Left cardiac atrium (tissue), 4 donors: ENCODE measurements around the gene RYR2. TPM values are rescaled to one million over a fixed set of nuclear protein-coding genes. Genes with fewer than 3 reads are reported as not detected.
A peak's percentile ranks its signal among the peaks of the same experiment; 100 is the strongest.

ENCODE experiments used
- ATAC-seq, 2 donors: fragments of 200-7000 bp; cut with Tn5 transposase; one replicate each; pipeline ENCODE4 v1.9.1; 2020; ENCODE audit warnings: mild to moderate bottlenecking in 2 of 2, moderate library complexity in 2 of 2
- DNase-seq: peaks from one replicate; pipeline ENCODE4 v3.0.0-alpha.2; 2020
- intact Hi-C, 2 donors: fragments of 100-400 bp; cut with DNase I; formaldehyde crosslinking; loops; one replicate each; pipeline versions ENCODE4 v1.14.1 to v1.15.1; 2022 to 2023
- total RNA-seq, 2 donors: library from RNA; stranded (reverse); fragmentation: NEBNext Ultra II Directional; extraction: Animal tissue kit (Norgen Biotek cat#: 25700); gene quantifications; one replicate each; pipeline ENCODE4 v1.2.1, GENCODE V29; 2021
- donor health status: DM: no; HTN: yes; CAD: no.
- donor health status: DM: no; HTN: yes; CAD: no; lungs with severe emphysema.
- donor health status: DM: yes; HTN: yes; CAD: no.
- donor health status: Dilated cardiomyopathy.

The RYR2 gene
- total RNA-seq, 2 donors from 2014 or later, result 433 to 446 TPM

GRCh38 chr1:237650809-237651208 lies 608.8 kb downstream of the RYR2 start:
- intact Hi-C loops, result no loop called here
- no peak for DNase-seq
- no peak for ATAC-seq

- DNase-seq (no peak), ATAC-seq (no peak)
- intact Hi-C loops, result no loop called here
Measured at GRCh38 chr1:237655778-237656177, 613.8 kb downstream of the RYR2 start.

DNA sequence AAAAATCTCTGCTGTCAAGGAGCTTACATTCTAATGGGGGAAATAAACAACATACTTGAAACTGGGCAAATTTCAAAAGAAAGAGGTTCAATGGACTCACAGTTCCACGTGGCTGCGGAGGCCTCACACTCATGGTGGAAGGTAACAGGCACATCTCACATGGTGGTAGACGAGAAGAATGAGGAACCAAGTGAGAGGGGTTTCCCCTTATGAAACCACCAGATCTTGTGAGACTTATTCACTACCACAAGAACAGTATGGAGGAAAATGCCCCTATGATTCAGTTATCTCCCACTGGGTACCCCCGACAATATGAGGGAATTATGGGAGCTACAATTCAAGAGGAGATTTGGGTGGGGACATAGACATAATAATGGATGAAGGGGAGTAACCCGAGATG lies 622.4 kb downstream of the RYR2 start:
- ATAC-seq (no peak), DNase-seq (no peak)
- intact Hi-C loops, result no loop called here

- no peak for DNase-seq
- ATAC-seq, result no peak
- intact Hi-C loops, result no loop called here
Measured at GRCh38 chr1:237670302-237670701, 628.3 kb downstream of the RYR2 start.

DNA sequence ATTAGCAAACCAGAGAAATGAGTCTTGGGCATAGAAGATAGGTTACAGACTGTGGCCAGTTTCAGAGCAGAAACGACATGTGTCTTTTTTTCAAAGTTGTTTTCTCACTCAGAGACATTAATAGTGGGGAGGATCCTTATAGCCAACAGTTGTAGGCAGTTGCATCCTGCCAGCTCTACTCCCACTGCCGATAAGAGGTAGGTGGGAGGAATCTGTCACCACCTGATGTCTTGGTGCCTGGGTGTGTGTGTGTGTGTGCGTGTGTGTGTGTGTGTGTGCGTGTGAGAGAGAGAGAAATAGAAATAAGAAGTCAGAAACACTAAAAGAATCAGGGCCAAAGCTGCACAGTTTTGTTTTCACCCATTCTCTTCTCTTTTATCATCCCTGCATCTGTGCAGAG lies 629.3 kb downstream of the RYR2 start:
- DNase-seq (no peak), ATAC-seq (peak; percentile 67 to 77)
- intact Hi-C loops, result no loop called here

DNA sequence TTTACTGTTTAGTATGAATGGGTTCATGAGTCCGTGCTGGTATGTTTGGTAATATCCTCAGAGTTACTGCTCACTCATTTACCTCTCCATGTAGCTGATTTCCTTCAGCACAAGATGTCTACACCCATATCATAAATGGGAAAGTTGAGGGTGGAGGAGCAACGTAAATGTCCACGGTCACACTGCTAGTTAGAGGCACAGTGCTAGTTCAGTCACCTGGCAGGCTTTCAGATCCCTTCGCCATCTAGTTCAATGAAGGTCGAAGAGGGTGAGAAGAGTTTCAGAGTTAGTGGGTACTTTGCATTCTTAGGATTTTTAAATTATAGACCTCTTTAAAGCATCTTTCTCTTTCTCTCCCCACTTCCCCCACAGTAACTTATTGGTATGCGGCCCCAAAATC lies 630.0 kb downstream of the RYR2 start:
- DNase-seq, result no peak
- ATAC-seq, result peak in 1 of 2 donors; percentile 21
- intact Hi-C loops, result no loop called here

DNA sequence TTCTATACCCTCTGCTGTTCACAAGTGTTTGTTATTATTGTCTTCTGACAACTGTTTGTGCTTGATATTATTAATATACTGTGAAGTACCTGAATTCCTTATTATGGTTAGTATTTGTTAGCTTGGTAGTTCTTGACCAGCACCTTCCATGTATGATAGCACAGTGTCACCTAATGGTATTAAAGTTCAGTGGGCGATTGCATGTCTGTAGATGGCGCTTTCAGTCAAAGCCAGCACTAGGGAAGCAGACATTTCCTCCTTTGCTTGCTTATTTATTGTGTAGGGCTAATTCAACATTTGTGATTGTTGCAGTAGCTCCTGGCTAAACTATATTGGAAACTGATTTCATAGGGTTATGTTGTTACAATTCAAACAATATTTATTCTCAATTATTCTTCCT lies 630.8 kb downstream of the RYR2 start:
- peak in 1 of 2 donors; percentile 44 for ATAC-seq
- intact Hi-C loops, result no loop called here
- DNase-seq, result no peak

GRCh38 chr1:237673631-237674030 lies 631.6 kb downstream of the RYR2 start:
- intact Hi-C loops, result no loop called here
- no peak for ATAC-seq

GRCh38 chr1:237677979-237678378 lies 636.0 kb downstream of the RYR2 start:
- DNase-seq (no peak), ATAC-seq (peak in 1 of 2 donors; percentile 41)
- intact Hi-C loops, result no loop called here

More at GRCh38 chr1:237673631-237674030, 631.6 kb downstream of the RYR2 start:
- DNase-seq, result no peak

- ATAC-seq (peak in 1 of 2 donors; percentile 26), DNase-seq (no peak)
- intact Hi-C loops, result no loop called here
Measured at GRCh38 chr1:237679687-237680086, 637.7 kb downstream of the RYR2 start.

DNA sequence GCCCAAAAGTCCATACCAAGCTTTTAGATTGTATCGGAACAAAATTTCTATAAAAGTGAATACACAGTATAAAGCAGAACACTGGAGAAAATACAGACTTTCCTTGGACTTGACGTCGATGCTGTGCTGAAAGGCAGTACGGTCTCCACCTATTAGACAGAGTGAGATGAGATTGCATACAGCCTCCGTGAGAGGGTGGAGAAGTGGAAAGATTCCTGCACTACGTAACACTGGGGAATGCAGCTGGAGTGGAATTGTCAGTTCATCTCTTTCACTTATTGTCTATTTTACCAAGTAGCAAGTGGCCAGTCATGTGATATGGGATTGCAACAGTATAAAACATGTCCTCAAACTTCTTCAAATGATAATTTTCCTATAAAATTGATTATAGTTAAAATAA lies 639.2 kb downstream of the RYR2 start:
- intact Hi-C loops, result no loop called here
- DNase-seq (no peak), ATAC-seq (peak; percentile 46 to 63)

DNA sequence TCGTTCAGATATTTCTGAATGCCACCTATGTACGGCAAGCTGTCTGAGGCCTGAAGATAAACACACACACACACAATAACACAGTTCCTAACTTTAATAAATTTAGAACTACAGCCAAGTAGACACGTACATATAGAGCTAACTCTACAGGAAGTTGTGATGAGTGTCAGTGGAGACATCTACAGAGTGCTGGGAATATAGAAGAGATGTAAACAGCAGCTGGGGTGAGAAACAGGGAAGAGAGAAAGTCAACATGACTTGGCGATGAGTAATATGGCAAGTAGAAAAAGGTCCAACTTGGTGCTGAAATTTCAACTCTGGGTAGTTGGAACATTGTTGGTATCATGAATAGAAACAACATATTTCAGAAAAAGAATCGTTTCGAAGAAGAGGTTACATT lies 642.3 kb downstream of the RYR2 start:
- no peak for ATAC-seq
- no peak for DNase-seq
- intact Hi-C loops, result no loop called here

- intact Hi-C loops, result no loop called here
- DNase-seq (no peak), ATAC-seq (no peak)
Measured at GRCh38 chr1:237685551-237685950, 643.6 kb downstream of the RYR2 start.

DNA sequence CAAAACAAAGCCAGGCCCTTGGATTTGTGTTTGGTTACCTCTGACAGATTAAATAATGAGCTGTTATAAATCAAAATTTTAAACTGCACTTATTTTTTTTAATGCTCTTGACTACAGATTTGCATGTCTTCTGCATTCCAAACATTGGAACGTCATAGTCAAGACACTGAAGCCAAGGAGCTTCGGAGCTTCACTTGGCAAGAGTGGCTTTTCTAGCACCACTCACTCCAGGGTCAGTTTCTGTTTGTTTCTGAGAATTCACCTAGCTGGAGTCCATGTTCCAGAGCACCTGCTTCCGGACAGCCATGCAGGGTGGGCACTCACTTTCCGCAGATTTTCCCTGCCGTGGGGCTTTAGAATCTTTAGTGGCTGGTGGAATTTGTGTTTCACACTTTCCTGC lies 645.8 kb downstream of the RYR2 start:
- intact Hi-C loops, result no loop called here
- DNase-seq (no peak), ATAC-seq (no peak)

- intact Hi-C loops, result no loop called here
- DNase-seq, result no peak
- ATAC-seq, result no peak
Measured at GRCh38 chr1:237690656-237691055, 648.7 kb downstream of the RYR2 start.

DNA sequence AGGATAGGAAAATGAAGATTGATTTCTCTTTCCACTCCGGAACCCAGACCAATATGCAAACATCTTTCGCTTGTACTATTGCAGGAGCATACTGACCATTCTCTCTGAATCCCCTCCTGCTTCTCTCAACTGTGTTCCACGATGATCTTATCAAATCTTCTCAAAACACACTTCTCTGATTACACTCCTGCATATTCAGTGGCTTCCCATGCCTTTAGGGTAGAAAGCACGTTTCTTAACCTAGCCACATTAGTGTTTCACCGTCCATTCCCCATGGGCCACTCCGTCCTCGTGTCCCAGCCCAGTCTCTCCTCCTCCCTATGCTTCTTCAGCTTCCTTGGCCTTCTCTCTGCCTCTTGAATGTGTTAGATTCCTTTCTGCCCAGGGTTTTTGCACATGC lies 650.3 kb downstream of the RYR2 start:
- ATAC-seq (no peak), DNase-seq (no peak)
- intact Hi-C loops, result no loop called here

GRCh38 chr1:237695878-237696277 lies 653.9 kb downstream of the RYR2 start:
- intact Hi-C loops, result no loop called here
- DNase-seq, result no peak
- ATAC-seq, result peak; percentile 73 to 82

DNA sequence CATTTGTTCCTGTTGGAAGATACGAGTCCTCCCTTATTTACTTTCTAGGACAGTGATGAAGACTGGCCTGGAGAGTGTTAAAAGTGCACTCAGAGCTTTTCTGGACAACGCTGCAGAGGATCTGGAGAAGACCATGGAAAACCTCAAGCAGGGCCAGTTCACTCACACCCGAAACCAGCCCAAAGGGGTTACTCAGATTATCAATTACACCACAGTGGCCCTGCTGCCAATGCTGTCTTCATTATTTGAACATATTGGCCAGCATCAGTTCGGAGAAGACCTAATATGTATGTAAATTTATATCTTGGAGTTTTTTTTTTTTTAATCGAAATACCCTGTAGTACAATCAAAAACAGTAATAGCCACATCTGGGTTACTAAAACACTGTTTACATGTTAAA lies 658.2 kb downstream of the RYR2 start:
- ATAC-seq (no peak), DNase-seq (no peak)
- intact Hi-C loops, result no loop called here

DNA sequence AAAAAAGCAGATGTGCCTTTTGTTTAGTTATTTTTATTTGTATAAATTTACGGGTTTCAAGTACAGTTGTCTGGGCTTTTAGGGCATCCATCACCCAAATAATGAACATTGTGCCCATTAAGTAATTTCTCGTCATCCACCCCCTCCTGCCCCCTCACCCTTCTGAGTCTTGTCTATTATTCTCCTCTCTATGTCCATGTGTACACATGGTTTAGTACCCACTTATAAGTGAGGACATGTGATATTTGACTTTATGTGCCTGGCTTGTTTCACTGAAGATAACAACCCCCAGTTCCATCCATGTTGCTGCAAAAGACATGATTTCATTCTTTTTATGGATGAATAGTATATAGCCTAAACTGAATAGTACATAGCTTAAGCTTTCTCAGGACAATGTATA lies 659.5 kb downstream of the RYR2 start:
- ATAC-seq (no peak), DNase-seq (no peak)
- intact Hi-C loops, result no loop called here

DNA sequence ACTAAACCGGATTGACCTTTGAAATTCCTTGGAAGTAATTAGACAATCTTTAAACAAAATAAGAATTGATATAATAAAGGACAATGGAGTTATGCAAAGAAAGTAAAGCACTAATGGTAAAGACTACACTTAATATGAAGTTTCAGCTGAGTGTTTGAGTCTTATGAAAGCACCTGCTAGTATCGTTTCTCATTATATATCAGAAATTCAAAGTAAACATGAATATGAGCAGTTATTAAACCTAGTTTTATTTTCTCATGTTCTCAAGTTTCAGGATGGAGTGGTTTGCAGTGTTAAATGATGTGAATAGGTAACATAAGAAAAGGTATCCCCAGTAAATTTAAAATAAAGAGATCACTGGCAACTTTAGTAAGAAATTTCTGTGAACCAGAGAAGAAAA lies 660.2 kb downstream of the RYR2 start:
- no peak for ATAC-seq
- intact Hi-C loops, result no loop called here
- DNase-seq, result no peak

DNA sequence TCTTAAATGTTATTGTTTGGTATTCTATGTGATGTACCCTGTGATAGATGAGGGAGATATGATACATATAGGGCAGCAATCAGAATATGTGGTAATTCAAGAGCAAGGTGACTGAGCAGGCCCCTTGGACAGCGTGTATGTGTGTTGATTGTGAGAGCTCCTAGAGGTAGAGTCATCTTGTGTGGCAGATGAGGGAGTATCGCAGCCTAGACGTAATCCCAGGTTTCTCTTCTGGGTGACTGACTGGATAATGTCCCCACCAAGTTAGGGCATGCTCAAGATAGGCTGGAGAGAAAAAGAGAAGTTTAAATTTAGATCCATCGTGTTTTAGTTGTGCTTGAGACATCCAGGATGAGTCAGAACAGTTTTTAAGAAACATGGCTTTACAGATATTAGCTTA lies 663.5 kb downstream of the RYR2 start:
- no peak for DNase-seq
- peak; percentile 50 to 74 for ATAC-seq
- intact Hi-C loops, result no loop called here

GRCh38 chr1:237709355-237709754 lies 667.4 kb downstream of the RYR2 start:
- intact Hi-C loops, result no loop called here
- ATAC-seq (no peak), DNase-seq (no peak)
